Stomach (tissue), 9 donors: ENCODE data around the gene GCK. TPM values are rescaled to one million over a fixed set of nuclear protein-coding genes. Genes with fewer than 3 reads are reported as not detected.
"Not testable (repeated sequence)": the region's sequence is repeated elsewhere in the genome, so short reads cannot be mapped to it uniquely, and the experiment has no call there.

Experiments used
- DNase-seq, 2 donors: peaks; one replicate each; pipeline versions ENCODE4 v3.0.0 to v3.0.0-alpha.2; 2013 to 2019
- H3K27ac ChIP-seq, 5 donors: fragments of 200-600 bp in 4 of 5; sonication (generic) in 4 of 5; one replicate each; pipeline ENCODE4 v1.5.1; 2013 to 2019; ENCODE audit warnings: mild to moderate bottlenecking in 1 of 5, moderate library complexity in 1 of 5
- H3K27me3 ChIP-seq, 3 donors: fragments of 200-600 bp; sonication (generic); one replicate each; pipeline ENCODE4 v1.5.1; 2017 to 2019; ENCODE audit warnings: mixed run types in 1 of 3
- H3K36me3 ChIP-seq, 4 donors: fragments of 200-600 bp; sonication (generic); 1 replicate in 3 of 4; 2 replicates in 1 of 4; pipeline ENCODE4 v1.5.1; 2016 to 2019
- H3K4me1 ChIP-seq, 4 donors: fragments of 200-600 bp; sonication (generic); one replicate each; pipeline ENCODE4 v1.5.1; 2016 to 2019
- H3K4me3 ChIP-seq, 4 donors: fragments of 200-600 bp; sonication (generic) in 3 of 4; one replicate each; pipeline ENCODE4 v1.5.1; 2016 to 2019; ENCODE audit warnings: mild to moderate bottlenecking in 1 of 4
- H3K9me3 ChIP-seq, 4 donors: fragments of 200-600 bp; sonication (generic); one replicate each; pipeline ENCODE4 v1.5.1; 2016 to 2019
- CTCF ChIP-seq, 7 experiments: fragments of 450-650 bp in 4 of 7; fragments of 200-600 bp in 3 of 7; sonication (generic) in 3 of 7; IDR thresholded peaks; one replicate each; pipeline ENCODE4 v1.5.1; 2016 to 2019; ENCODE audit warnings: antibody characterized with exemption in 7 of 7, control low read depth in 2 of 7, mild to moderate bottlenecking in 1 of 7
- EP300 ChIP-seq: sonication (generic); formaldehyde crosslinking; IDR thresholded peaks from one replicate; pipeline ENCODE4 v1.6.1; 2017; ENCODE audit warnings: antibody characterized with exemption
- POLR2A ChIP-seq, 4 donors: fragments of 450-650 bp; IDR thresholded peaks; one replicate each; pipeline ENCODE4 v1.6.1; 2016; ENCODE audit warnings: antibody characterized with exemption in 4 of 4, control low read depth in 2 of 4, mild to moderate bottlenecking in 1 of 4, moderate library complexity in 1 of 4
- POLR2AphosphoS5 ChIP-seq, 3 donors: sonication (generic); formaldehyde crosslinking; IDR thresholded peaks; one replicate each; pipeline ENCODE4 v1.6.1; 2016; ENCODE audit warnings: antibody characterized with exemption in 3 of 3
- WGBS, 5 donors: extraction: QIAGEN DNeasy Blood & Tissue Kit in 3 of 5; methylation state at CpG; one replicate each; pipeline versions ENCODE4 v1.1.5 to v1.1.7; 2013 to 2018; 5-methylcytosine and 5-hydroxymethylcytosine counted together
- intact Hi-C: fragments of 100-400 bp; cut with DNase I; formaldehyde crosslinking; loops from one replicate; pipeline ENCODE4 v1.15.1; 2023; ENCODE audit warnings: low total_unique reads
- polyA plus RNA-seq, 3 donors: library from polyadenylated mRNA; stranded (reverse); fragments of 200-250 nt; gene quantifications; one replicate each; pipeline ENCODE4 v1.2.3, GENCODE V29; 2013
- total RNA-seq, 5 donors: library from RNA; depleted of rRNA; stranded (reverse); fragments of >200 nt; gene quantifications; one replicate each; pipeline versions ENCODE4 v1.1.0 to v1.2.3, GENCODE V29; 2014 to 2016
- donor health status: healthy with polysubstance abuse.
- donor health status: Bipolar disorder and iron deficiency.
- donor health status: healthy.

The GCK gene
- total and polyA plus RNA-seq, 8 donors: 0.55 to 1.9 (median 1.1) TPM; not detected in 4

DNA sequence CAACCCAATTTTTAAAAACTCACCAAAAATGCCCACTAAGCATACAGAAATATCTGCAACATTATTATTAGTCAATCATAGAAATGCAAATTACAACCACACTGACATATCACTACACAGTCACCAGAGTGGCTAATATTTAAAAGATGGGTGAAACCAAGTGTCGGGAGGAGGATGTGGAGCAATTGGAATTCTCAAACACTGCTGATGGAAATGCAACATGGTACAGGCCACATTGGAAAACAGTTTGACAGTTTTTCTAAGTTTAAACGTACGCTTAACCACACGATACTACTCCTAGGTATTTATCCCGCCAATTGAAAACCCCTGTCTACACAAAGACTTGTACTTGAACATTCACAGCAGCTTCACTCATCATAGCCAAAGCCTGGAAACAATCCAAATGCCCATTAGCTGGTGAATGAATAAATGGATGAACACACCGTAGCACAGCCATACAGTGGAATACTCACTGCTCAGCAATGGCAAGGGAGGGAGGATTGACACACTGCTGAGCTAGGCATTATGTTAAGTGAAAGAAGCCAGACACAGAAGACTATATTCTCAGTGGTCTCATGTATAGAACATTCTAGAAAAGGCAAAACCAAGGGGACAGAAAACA lies 16.3 kb downstream of the GCK start:
- intact Hi-C loops: no loop called here
- Histone ChIP-seq H3K9me3 (no peaks in the 10 kb centered on the region), H3K36me3 (no peaks in the 10 kb centered on the region), H3K27ac (no peak overlapping the region), H3K4me3 (no peak overlapping the region), H3K27me3 (peaks cover 0 to 13% (median 7%) of the 10 kb centered on the region in 3 donors), H3K4me1 (no peaks in the 10 kb centered on the region)
- peak in 1 of 2 donors; percentile 55 for DNase-seq
- 79 to 88% (median 80%) methylated on average over 6 of the region's 6 CpGs for WGBS, 5 donors
- TF ChIP-seq POLR2AphosphoS5 (IDR thresholded peaks at IDR 0.05) (no peak), POLR2A (IDR thresholded peaks at IDR 0.05) (no peak), EP300 (no peak), CTCF (IDR thresholded peaks at IDR 0.05) (no peak)

DNA sequence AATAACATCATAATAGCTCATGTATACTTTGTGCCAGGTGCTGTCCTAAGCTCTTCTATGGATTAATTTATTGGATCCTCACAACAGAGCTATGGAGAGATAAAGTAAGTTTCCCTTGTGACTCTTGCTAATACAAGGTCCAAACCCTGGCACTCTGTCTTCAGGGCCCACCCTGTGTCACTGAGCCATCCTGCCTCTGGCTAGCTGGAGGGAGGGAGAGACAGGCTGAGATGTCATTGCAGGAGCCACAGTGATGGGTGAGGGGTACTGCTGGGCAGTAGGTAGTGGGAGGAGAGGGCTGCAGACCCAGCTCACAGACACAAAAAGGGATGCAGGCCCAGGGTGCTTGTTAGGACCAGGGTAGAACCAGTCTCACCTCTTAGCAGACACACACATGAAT lies 16.9 kb downstream of the GCK start:
- H3K4me1 ChIP-seq: no peaks in the 10 kb centered on the region
- DNase-seq: no peak
- H3K36me3 ChIP-seq: no peaks in the 10 kb centered on the region
- no peak for TF ChIP-seq POLR2A (IDR thresholded peaks at IDR 0.05)
- TF ChIP-seq CTCF (IDR thresholded peaks at IDR 0.05): no peak
- no peak for TF ChIP-seq POLR2AphosphoS5 (IDR thresholded peaks at IDR 0.05)
- TF ChIP-seq EP300: no peak
- H3K9me3 ChIP-seq: no peaks in the 10 kb centered on the region
- no peak overlapping the region for H3K27ac ChIP-seq
- intact Hi-C loops: no loop called here
- H3K4me3 ChIP-seq: no peak overlapping the region
- peaks cover 0 to 13% (median 3%) of the 10 kb centered on the region in 3 donors for H3K27me3 ChIP-seq

- H3K27ac ChIP-seq, H3K4me1 ChIP-seq, H3K36me3 ChIP-seq, DNase-seq, H3K9me3 ChIP-seq, intact Hi-C loops, H3K4me3 ChIP-seq: not testable (repeated sequence)
- WGBS, 5 donors: 87 to 95% (median 94%) methylated on average over 9 of the region's 9 CpGs
- peaks cover 0 to 13% (median 3%) of the 10 kb centered on the region in 3 donors for H3K27me3 ChIP-seq
These were observed 17.3 kb downstream of the GCK start for GRCh38 chr7:44171901-44172300.

DNA sequence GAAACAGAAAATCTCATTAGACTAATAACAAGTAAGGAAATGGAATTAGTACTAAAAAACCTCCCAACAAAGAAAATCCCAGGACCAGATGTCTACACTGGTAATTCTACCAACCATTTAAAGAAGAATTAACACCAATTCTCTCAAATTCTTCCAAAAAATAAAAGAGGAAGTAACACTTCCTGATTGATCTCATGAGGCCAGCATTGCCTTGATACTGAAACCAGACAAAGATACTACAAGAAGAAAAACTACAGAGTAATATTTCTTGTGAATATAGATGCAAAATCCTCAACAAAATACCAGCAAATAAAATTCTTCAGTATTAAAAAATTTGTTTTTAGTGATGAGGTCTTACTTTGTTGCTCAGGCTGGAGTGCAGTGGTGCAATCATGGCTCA lies 21.3 kb downstream of the GCK start:
- DNase-seq: no peak
- no peak overlapping the region for H3K27ac ChIP-seq
- no peak overlapping the region for H3K4me3 ChIP-seq
- peaks cover 0 to 3% (median 0%) of the 10 kb centered on the region in 3 donors for H3K27me3 ChIP-seq
- intact Hi-C loops: no loop called here
- no peaks in the 10 kb centered on the region for H3K4me1 ChIP-seq
- no peaks in the 10 kb centered on the region for H3K9me3 ChIP-seq
- TF ChIP-seq POLR2AphosphoS5 (IDR thresholded peaks at IDR 0.05) (no peak), EP300 (no peak)
- H3K36me3 ChIP-seq: no peaks in the 10 kb centered on the region

DNA sequence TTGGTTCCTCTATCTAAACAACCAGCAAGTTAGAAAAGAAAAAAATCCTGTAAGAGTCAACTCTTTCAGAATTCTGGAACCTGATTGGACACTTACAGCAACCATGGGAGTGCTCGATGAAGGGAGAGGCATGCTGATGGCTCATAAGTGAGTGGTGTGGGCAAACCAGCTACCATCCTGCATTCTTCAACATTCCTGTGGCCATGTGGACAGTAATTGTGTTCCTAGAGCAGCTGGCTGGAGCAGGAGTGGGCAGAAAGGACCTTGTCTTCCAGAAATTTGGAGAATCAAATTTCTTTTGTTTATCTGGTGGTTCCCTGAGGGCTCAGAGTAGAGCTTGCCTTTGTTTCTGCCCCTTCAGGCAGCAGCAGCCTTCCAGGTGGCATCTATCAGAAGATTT lies 25.6 kb downstream of the GCK start:
- Histone ChIP-seq H3K27me3 (no peaks in the 10 kb centered on the region), H3K36me3 (no peaks in the 10 kb centered on the region), H3K9me3 (no peaks in the 10 kb centered on the region), H3K4me1 (no peaks in the 10 kb centered on the region), H3K4me3 (no peak overlapping the region), H3K27ac (no peak overlapping the region)
- DNase-seq: no peak
- TF ChIP-seq POLR2A (IDR thresholded peaks at IDR 0.05) (no peak), CTCF (IDR thresholded peaks at IDR 0.05) (no peak), EP300 (no peak), POLR2AphosphoS5 (IDR thresholded peaks at IDR 0.05) (no peak)
- intact Hi-C loops: no loop called here
- 36 to 61% (median 59%) methylated on average over 1 of the region's 1 CpG for WGBS, 5 donors
